SK-N-SH (cell line): Measurements from ENCODE around the gene TCHP. TPM values are rescaled to one million over a fixed set of nuclear protein-coding genes. Genes with fewer than 3 reads are reported as not detected.

Experiments
- CTCF ChIA-PET: fragments of 300-600, 350-600 bp; formaldehyde crosslinking; extraction: SDS; loops from one replicate; lab custom pipeline; 2021; lab: Yijun Ruan, JAX
- POLR2A ChIA-PET: fragments of 350-600 bp; sonication (Branson Sonifier 250); formaldehyde crosslinking; extraction: SDS; loops from one replicate; lab custom pipeline; 2020; ENCODE audit warnings: antibody characterized with exemption, inconsistent platforms; lab: Yijun Ruan, JAX
- DNase-seq: peaks from one replicate; pipeline ENCODE4 v3.0.0; 2012
- H2AFZ ChIP-seq: fragments of 200-600 bp; sonication (generic); 2 replicates; pipeline ENCODE4 v1.8.1; 2016; ENCODE audit warnings: antibody characterized with exemption, mild to moderate bottlenecking, low read depth
- H3F3A ChIP-seq: fragments of 200-600 bp; sonication (generic); replicated peaks from 2 replicates; pipeline ENCODE3; 2016; ENCODE audit warnings: antibody characterized with exemption, mild to moderate bottlenecking; ENCODE audit not compliant: insufficient read depth
- H3K27ac ChIP-seq, 2 experiments: fragments of 200-500 bp in 1 of 2; fragments of 200-600 bp in 1 of 2; sonication (Bioruptor generic) in 1 of 2; sonication (generic), shearing (Covaris generic) in 1 of 2; 2 replicates each; pipeline versions ENCODE4 v1.5.1 to v1.6.1; 2014 to 2016; ENCODE audit warnings: low read depth in 2 of 2, inconsistent platforms in 1 of 2, low read length in 1 of 2, mild to moderate bottlenecking in 1 of 2, mixed read lengths in 1 of 2
- H3K27me3 ChIP-seq: fragments of 200-600 bp; sonication (generic), shearing (Covaris generic); 2 replicates; pipeline ENCODE4 v1.6.1; 2016; ENCODE audit warnings: mixed run types; ENCODE audit not compliant: insufficient read depth
- H3K36me3 ChIP-seq, 2 experiments: fragments of 200-500 bp in 1 of 2; fragments of 200-600 bp in 1 of 2; sonication (Bioruptor generic) in 1 of 2; sonication (generic) in 1 of 2; replicated peaks in 1 of 2; 2 replicates each; pipeline versions ENCODE3 to v1.5.1; 2014 to 2016; ENCODE audit warnings: low read length in 1 of 2, mild to moderate bottlenecking in 1 of 2; ENCODE audit not compliant: insufficient read depth in 2 of 2, control insufficient read depth in 1 of 2
- H3K4me1 ChIP-seq, 2 experiments: fragments of 200-500 bp in 1 of 2; fragments of 200-600 bp in 1 of 2; sonication (Bioruptor generic) in 1 of 2; sonication (generic), shearing (Covaris generic) in 1 of 2; 2 replicates each; pipeline versions ENCODE4 v1.5.1 to v1.6.1; 2014 to 2016; ENCODE audit warnings: low read depth in 1 of 2, low read length in 1 of 2, mixed run types in 1 of 2; ENCODE audit not compliant: insufficient read depth in 2 of 2, control insufficient read depth in 1 of 2
- H3K4me2 ChIP-seq: fragments of 200-600 bp; sonication (generic), shearing (Covaris generic); 2 replicates; pipeline ENCODE4 v1.6.1; 2017; ENCODE audit warnings: mixed run types
- H3K4me3 ChIP-seq, 2 experiments: fragments of 200-500 bp in 1 of 2; fragments of 200-600 bp in 1 of 2; sonication (Bioruptor generic) in 1 of 2; sonication (generic), shearing (Covaris generic) in 1 of 2; 2 replicates each; pipeline versions ENCODE4 v1.5.1 to v1.8.1; 2014 to 2016; ENCODE audit warnings: low read depth in 2 of 2, inconsistent platforms in 1 of 2, low read length in 1 of 2, mild to moderate bottlenecking in 1 of 2, mixed read lengths in 1 of 2, moderate library complexity in 1 of 2
- H3K79me2 ChIP-seq: fragments of 200-600 bp; sonication (generic); 2 replicates; pipeline ENCODE4 v1.8.1; 2017; ENCODE audit warnings: mild to moderate bottlenecking; ENCODE audit not compliant: insufficient read depth
- H3K9ac ChIP-seq: fragments of 200-600 bp; sonication (generic); 2 replicates; pipeline ENCODE4 v1.6.1; 2017; ENCODE audit warnings: mixed run types
- H3K9me2 ChIP-seq: fragments of 200-600 bp; sonication (generic); 2 replicates; pipeline ENCODE4 v1.6.1; 2017; ENCODE audit warnings: mixed run types
- H3K9me3 ChIP-seq: fragments of 200-600 bp; sonication (generic); 2 replicates; pipeline ENCODE4 v1.6.1; 2017; ENCODE audit warnings: mixed run types, mild to moderate bottlenecking, moderate library complexity
- H4K20me1 ChIP-seq: fragments of 200-600 bp; sonication (generic); 2 replicates; pipeline ENCODE4 v1.6.1; 2017; ENCODE audit warnings: mild to moderate bottlenecking, mixed run types; ENCODE audit not compliant: insufficient read depth
- CHD2 ChIP-seq: fragments of 150-350 bp; IDR thresholded peaks from 2 replicates; pipeline ENCODE4 v1.6.1; 2018; ENCODE audit warnings: low read length; ENCODE audit not compliant: partially characterized antibody
- EZH2phosphoT487 ChIP-seq: fragments of 200-600 bp; sonication (generic); IDR thresholded peaks from 2 replicates; pipeline ENCODE4 v1.6.1; 2017; ENCODE audit warnings: low read depth, mixed run types, mild to moderate bottlenecking, antibody characterized with exemption, moderate library complexity, borderline replicate concordance
- FOSL2 ChIP-seq: IDR thresholded peaks from 2 replicates; pipeline ENCODE4 v1.4.0; 2012; ENCODE audit warnings: low read depth, mild to moderate bottlenecking, moderate library complexity, borderline replicate concordance
- FOXJ3 ChIP-seq: sonication (generic); formaldehyde crosslinking; IDR thresholded peaks from 2 replicates; pipeline ENCODE4 v1.5.1; 2020; ENCODE audit warnings: mild to moderate bottlenecking, missing genetic modification reagents
- FOXM1 ChIP-seq: IDR thresholded peaks from 2 replicates; pipeline ENCODE4 v1.4.0; 2012; ENCODE audit warnings: low read depth, mild to moderate bottlenecking
- GABPA ChIP-seq: IDR thresholded peaks from 2 replicates; pipeline ENCODE4 v1.4.0; 2012; ENCODE audit warnings: low read depth, mild to moderate bottlenecking
- GATA2 ChIP-seq: sonication (generic); formaldehyde crosslinking; IDR thresholded peaks from 2 replicates; pipeline ENCODE4 v1.5.0; 2020; ENCODE audit warnings: mild to moderate bottlenecking, missing genetic modification reagents
- MEF2A ChIP-seq: IDR thresholded peaks from 2 replicates; pipeline ENCODE4 v1.4.0; 2012; ENCODE audit warnings: low read depth, borderline replicate concordance
- NFIC ChIP-seq: IDR thresholded peaks from 2 replicates; pipeline ENCODE4 v1.4.0; 2012; ENCODE audit warnings: borderline replicate concordance
- POLR2AphosphoS5 ChIP-seq: IDR thresholded peaks from 2 replicates; pipeline ENCODE4 v1.6.1; 2012; ENCODE audit warnings: low read depth, low read length
- RAD21 ChIP-seq: IDR thresholded peaks from 2 replicates; pipeline ENCODE4 v1.6.1; 2012; ENCODE audit warnings: mild to moderate bottlenecking, low read length
- RCOR1 ChIP-seq: fragments of 150-350 bp; IDR thresholded peaks from 2 replicates; pipeline ENCODE4 v1.6.1; 2017; ENCODE audit warnings: antibody characterized with exemption, low read length
- RXRA ChIP-seq: IDR thresholded peaks from 2 replicates; pipeline ENCODE4 v1.4.0; 2012; ENCODE audit warnings: low read depth, mild to moderate bottlenecking, borderline replicate concordance
- SMC3 ChIP-seq: IDR thresholded peaks from 2 replicates; pipeline ENCODE4 v1.6.1; 2012; ENCODE audit warnings: low read depth, low read length, improper control_type of control experiment
- TAF1 ChIP-seq: IDR thresholded peaks from 2 replicates; pipeline ENCODE4 v1.6.1; 2012; ENCODE audit warnings: low read depth, mild to moderate bottlenecking, low read length, moderate library complexity, borderline replicate concordance
- TEAD4 ChIP-seq: IDR thresholded peaks from 2 replicates; pipeline ENCODE4 v1.4.0; 2012; ENCODE audit warnings: mild to moderate bottlenecking, borderline replicate concordance; ENCODE audit not compliant: insufficient read depth
- YY1 ChIP-seq: IDR thresholded peaks from 2 replicates; pipeline ENCODE4 v1.4.0; 2012; ENCODE audit warnings: low read depth, mild to moderate bottlenecking
- WGBS: methylation state at CpG from one replicate; pipeline ENCODE4 v1.1.6; 2017; ENCODE audit warnings: low lambda C conversion rate; 5-methylcytosine and 5-hydroxymethylcytosine counted together
- polyA plus RNA-seq, 3 experiments: library from polyadenylated mRNA; depleted of rRNA; stranded (reverse); fragments of >200 nt; gene quantifications; 2 replicates each; pipeline ENCODE4 v1.2.3, GENCODE V29; 2012
- TF ChIP-seq, protein P1 (sequence below): fragments of 150-350 bp; IDR thresholded peaks from 2 replicates; pipeline ENCODE4 v1.6.1; 2017; ENCODE audit warnings: antibody characterized with exemption, low read length, low read depth, borderline replicate concordance
- TF ChIP-seq, protein P2 (sequence below): fragments of 150-350 bp; IDR thresholded peaks from 2 replicates; pipeline ENCODE4 v1.6.1; 2016; ENCODE audit warnings: mild to moderate bottlenecking, low read depth, low read length
- TF ChIP-seq, protein P3 (sequence below): IDR thresholded peaks from 2 replicates; pipeline ENCODE4 v1.4.0; 2012; ENCODE audit warnings: low read depth, borderline replicate concordance

The TCHP gene
- polyA plus RNA-seq, 1 of the 3 experiments (the other 2 are of a cell fraction): 37.3 TPM

DNA sequence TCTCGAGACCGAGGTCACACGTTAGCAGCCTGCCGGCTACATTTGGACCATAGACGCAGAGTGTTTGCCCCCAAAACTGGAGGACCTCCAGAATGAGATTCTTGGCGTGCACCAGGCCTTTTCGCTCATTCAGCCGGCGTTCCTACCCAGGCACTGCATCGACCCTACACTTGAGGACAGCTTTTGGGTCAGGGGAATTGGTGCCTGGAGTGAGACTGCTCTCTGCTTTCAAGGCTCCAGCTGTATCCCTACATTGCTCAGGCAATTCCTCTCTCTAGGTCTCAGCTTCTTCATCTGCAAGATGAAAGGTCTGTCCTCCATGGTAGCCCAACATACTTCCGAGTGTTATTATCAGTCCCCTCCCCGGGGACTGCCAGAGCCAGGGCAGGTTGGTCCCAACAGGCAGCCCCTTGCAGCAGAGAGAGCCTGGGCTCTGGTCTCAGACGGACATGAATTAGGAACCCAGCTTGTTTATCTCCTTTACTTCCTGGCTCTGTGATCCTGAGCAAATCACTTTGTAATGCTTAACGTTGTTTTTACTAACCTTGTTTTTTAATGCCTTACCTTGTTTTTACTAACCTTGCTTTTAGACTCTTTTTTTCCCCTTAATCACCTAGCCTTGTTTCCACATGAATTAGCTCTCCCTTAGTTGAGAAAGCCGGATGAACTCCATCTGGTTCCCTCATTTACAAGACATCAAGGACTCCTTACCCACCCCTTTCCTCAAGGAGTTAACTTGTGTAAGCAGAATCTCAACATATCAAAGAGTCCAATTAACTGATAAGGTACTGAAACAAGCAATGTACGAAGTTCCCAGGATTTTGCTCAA, 892 bp downstream of the TCHP start:
- H3K9ac ChIP-seq: peak overlapping the region; percentile 89
- TF ChIP-seq RCOR1 (no peak), FOXM1 (no peak), GABPA (no peak), NFIC (no peak), CHD2 (no peak), GATA2 (CRISPR knock-in tag) (no peak), SMC3 (no peak), POLR2AphosphoS5 (no peak), FOSL2 (no peak), TAF1 (no peak), RAD21 (no peak), TEAD4 (no peak)
- TF ChIP-seq, protein P1, sequence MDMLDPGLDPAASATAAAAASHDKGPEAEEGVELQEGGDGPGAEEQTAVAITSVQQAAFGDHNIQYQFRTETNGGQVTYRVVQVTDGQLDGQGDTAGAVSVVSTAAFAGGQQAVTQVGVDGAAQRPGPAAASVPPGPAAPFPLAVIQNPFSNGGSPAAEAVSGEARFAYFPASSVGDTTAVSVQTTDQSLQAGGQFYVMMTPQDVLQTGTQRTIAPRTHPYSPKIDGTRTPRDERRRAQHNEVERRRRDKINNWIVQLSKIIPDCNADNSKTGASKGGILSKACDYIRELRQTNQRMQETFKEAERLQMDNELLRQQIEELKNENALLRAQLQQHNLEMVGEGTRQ: no peak
- CTCF ChIA-PET: interaction anchor here (0.8 to 1.9 kb wide), 7 partner anchors 8 to 96 kb away, joined by 3 to 7 read pairs (median 3); partner anchors contain the start of gene GLTP

DNA sequence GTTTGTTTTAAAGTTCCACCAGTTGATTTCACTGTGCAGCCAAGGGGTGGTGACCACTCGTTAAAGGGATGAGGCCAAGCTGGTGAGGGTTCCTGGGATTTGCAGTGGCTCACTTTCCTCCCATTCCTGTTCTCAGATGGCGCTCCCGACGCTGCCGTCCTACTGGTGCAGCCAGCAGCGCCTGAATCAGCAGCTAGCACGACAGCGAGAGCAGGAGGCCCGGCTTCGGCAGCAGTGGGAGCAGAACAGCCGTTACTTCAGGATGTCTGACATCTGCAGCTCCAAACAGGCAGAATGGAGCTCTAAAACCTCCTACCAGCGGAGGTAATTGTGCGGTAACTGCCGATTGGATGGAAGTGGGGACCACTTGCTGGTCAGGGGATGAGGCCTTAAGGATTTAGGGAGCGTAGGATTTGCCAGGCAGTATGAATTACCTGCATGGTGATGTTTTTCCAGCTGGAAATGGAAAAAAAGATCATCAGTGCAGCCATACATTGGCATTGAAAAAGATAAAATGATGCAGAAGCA, 2.9 kb downstream of the TCHP start:
- CTCF ChIA-PET: no interaction called here
- 94% methylated on average over 14 of the region's 15 CpGs for WGBS
- TF ChIP-seq NFIC (no peak), GATA2 (CRISPR knock-in tag) (no peak), RAD21 (no peak), RXRA (no peak), MEF2A (no peak), YY1 (no peak), EZH2phosphoT487 (no peak), TAF1 (no peak), FOXJ3 (CRISPR knock-in tag) (no peak), FOXM1 (no peak), CHD2 (no peak), TEAD4 (no peak)
- TF ChIP-seq, protein P1: no peak
- TF ChIP-seq, protein P2, sequence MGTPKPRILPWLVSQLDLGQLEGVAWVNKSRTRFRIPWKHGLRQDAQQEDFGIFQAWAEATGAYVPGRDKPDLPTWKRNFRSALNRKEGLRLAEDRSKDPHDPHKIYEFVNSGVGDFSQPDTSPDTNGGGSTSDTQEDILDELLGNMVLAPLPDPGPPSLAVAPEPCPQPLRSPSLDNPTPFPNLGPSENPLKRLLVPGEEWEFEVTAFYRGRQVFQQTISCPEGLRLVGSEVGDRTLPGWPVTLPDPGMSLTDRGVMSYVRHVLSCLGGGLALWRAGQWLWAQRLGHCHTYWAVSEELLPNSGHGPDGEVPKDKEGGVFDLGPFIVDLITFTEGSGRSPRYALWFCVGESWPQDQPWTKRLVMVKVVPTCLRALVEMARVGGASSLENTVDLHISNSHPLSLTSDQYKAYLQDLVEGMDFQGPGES: no peak
- TF ChIP-seq, protein P3, sequence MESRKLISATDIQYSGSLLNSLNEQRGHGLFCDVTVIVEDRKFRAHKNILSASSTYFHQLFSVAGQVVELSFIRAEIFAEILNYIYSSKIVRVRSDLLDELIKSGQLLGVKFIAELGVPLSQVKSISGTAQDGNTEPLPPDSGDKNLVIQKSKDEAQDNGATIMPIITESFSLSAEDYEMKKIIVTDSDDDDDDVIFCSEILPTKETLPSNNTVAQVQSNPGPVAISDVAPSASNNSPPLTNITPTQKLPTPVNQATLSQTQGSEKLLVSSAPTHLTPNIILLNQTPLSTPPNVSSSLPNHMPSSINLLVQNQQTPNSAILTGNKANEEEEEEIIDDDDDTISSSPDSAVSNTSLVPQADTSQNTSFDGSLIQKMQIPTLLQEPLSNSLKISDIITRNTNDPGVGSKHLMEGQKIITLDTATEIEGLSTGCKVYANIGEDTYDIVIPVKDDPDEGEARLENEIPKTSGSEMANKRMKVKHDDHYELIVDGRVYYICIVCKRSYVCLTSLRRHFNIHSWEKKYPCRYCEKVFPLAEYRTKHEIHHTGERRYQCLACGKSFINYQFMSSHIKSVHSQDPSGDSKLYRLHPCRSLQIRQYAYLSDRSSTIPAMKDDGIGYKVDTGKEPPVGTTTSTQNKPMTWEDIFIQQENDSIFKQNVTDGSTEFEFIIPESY: no peak

More for the DNA sequence above, 892 bp downstream of the TCHP start:
- H3F3A ChIP-seq: no peaks in the 10 kb centered on the region
- DNase-seq: peak; percentile 75
- no peaks in the 10 kb centered on the region for H3K27me3 ChIP-seq
- peak overlapping the region; percentile 95 for H2AFZ ChIP-seq
- H3K9me3 ChIP-seq: no peaks in the 10 kb centered on the region
- peak overlapping the region; percentile 72 to 81 for H3K27ac ChIP-seq
- H3K36me3 ChIP-seq: peaks cover 17 to 29% of the 10 kb centered on the region in 2 experiments
- H3K4me3 ChIP-seq: peak overlapping the region; percentile 74 to 83
- no peaks in the 10 kb centered on the region for H4K20me1 ChIP-seq
- peak overlapping the region; percentile 82 for H3K4me2 ChIP-seq
- H3K4me1 ChIP-seq: peaks cover 0 to 9% of the 10 kb centered on the region in 2 experiments; a peak in 1 of 4 replicates
- H3K9me2 ChIP-seq: no peaks in the 10 kb centered on the region
- WGBS: 13% methylated on average over 15 of the region's 16 CpGs
- H3K79me2 ChIP-seq: peaks cover 34% of the 10 kb centered on the region
- POLR2A ChIA-PET: no interaction called here

More for the DNA sequence above, 2.9 kb downstream of the TCHP start:
- H3K4me2 ChIP-seq: no peak overlapping the region
- H3K9ac ChIP-seq: no peak overlapping the region
- H4K20me1 ChIP-seq: no peaks in the 10 kb centered on the region
- no peaks in the 10 kb centered on the region for H3F3A ChIP-seq
- H3K27me3 ChIP-seq: no peaks in the 10 kb centered on the region
- no peak overlapping the region for H2AFZ ChIP-seq
- no peak overlapping the region for H3K4me3 ChIP-seq
- POLR2A ChIA-PET: no interaction called here
- peaks cover 0 to 9% of the 10 kb centered on the region in 2 experiments; a peak in 1 of 4 replicates for H3K4me1 ChIP-seq
- DNase-seq: no peak
- H3K27ac ChIP-seq: no peak overlapping the region
- peaks cover 34% of the 10 kb centered on the region for H3K79me2 ChIP-seq
- peaks cover 17 to 45% of the 10 kb centered on the region in 2 experiments for H3K36me3 ChIP-seq
- no peaks in the 10 kb centered on the region for H3K9me2 ChIP-seq
- no peaks in the 10 kb centered on the region for H3K9me3 ChIP-seq
